Colonic mucosa (tissue), 4 donors: Measurements from ENCODE around the gene RIN1. TPM values are rescaled to one million over a fixed set of nuclear protein-coding genes. Genes with fewer than 3 reads are reported as not detected.

ENCODE experiments used
- DNase-seq: peaks from one replicate; pipeline ENCODE4 v3.0.0-alpha.2; 2020
- H3K27ac ChIP-seq: fragments of 200-600 bp; one replicate; pipeline ENCODE4 v1.8.0; 2021
- H3K27me3 ChIP-seq: fragments of 200-600 bp; one replicate; pipeline ENCODE4 v1.8.0; 2021
- H3K36me3 ChIP-seq: fragments of 200-600 bp; one replicate; pipeline ENCODE4 v1.8.0; 2021
- H3K4me1 ChIP-seq: fragments of 200-600 bp; one replicate; pipeline ENCODE4 v1.8.0; 2021; ENCODE audit warnings: mild to moderate bottlenecking
- H3K4me3 ChIP-seq: fragments of 200-600 bp; one replicate; pipeline ENCODE4 v1.8.0; 2021
- H3K9ac ChIP-seq, 2 donors: one replicate each; pipeline ENCODE4 v1.7.0; 2013; ENCODE audit warnings: control low read depth in 2 of 2, low read depth in 2 of 2, low read length in 2 of 2
- H3K9me3 ChIP-seq: fragments of 200-600 bp; one replicate; pipeline ENCODE4 v1.8.0; 2021
- intact Hi-C: fragments of 100-400 bp; cut with DNase I; formaldehyde crosslinking; loops from one replicate; pipeline ENCODE4 v1.14.1; 2022
- total RNA-seq, 2 donors: library from RNA; stranded (reverse); fragmentation: NEBNext Ultra II Directional in 1 of 2; extraction: Animal tissue kit (Norgen Biotek cat#: 25700) in 1 of 2; gene quantifications; one replicate each; pipeline ENCODE4 v1.2.1, GENCODE V29; 2021
- TF ChIP-seq, protein P1 (sequence below): fragments of 200-600 bp; IDR thresholded peaks from one replicate; pipeline ENCODE4 v1.8.0; 2022; ENCODE audit warnings: antibody characterized with exemption, mild to moderate bottlenecking
- donor health status: healthy.
- donor health status: DM: no; HTN: no; CAD: no.
- donor health status: DM: no; HTN: no; CAD: no.

The RIN1 gene
- total RNA-seq, 2 donors from 2014 or later = 11.6 to 20.0 TPM

DNA sequence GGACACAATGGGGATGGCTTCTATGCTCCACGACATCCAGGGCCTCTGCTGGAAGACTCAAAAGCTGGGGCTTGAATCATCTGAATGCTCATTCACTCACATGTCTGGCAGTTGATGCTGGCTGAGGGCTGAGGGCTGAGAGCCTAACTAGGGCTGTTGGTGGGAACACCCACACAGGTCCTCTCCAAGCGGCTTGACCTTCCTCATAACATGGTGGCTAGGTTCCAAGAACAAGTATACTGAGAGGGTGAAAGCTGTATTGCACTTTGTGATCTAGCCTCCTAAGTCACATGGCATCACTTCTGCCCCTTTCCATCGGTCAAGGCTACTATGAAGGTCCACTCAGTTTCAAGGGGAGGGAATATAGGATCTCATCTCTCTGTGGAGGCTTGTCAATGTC lies 37.0 kb downstream of the RIN1 start:
- Histone ChIP-seq H3K9ac (no peak overlapping the region), H3K27ac (no peak overlapping the region), H3K4me1 (no peaks in the 10 kb centered on the region), H3K4me3 (no peak overlapping the region), H3K9me3 (no peaks in the 10 kb centered on the region), H3K36me3 (no peaks in the 10 kb centered on the region), H3K27me3 (no peaks in the 10 kb centered on the region)
- no peak for DNase-seq
- intact Hi-C loops = no loop called here
- TF ChIP-seq, protein P1, sequence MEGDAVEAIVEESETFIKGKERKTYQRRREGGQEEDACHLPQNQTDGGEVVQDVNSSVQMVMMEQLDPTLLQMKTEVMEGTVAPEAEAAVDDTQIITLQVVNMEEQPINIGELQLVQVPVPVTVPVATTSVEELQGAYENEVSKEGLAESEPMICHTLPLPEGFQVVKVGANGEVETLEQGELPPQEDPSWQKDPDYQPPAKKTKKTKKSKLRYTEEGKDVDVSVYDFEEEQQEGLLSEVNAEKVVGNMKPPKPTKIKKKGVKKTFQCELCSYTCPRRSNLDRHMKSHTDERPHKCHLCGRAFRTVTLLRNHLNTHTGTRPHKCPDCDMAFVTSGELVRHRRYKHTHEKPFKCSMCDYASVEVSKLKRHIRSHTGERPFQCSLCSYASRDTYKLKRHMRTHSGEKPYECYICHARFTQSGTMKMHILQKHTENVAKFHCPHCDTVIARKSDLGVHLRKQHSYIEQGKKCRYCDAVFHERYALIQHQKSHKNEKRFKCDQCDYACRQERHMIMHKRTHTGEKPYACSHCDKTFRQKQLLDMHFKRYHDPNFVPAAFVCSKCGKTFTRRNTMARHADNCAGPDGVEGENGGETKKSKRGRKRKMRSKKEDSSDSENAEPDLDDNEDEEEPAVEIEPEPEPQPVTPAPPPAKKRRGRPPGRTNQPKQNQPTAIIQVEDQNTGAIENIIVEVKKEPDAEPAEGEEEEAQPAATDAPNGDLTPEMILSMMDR = no peak

- H3K9ac ChIP-seq = no peak overlapping the region
- peaks cover under 1% of the 10 kb centered on the region for H3K27me3 ChIP-seq
- intact Hi-C loops = no loop called here
- H3K27ac ChIP-seq = no peak overlapping the region
- H3K4me1 ChIP-seq = no peaks in the 10 kb centered on the region
- TF ChIP-seq, protein P1 = no peak
- H3K4me3 ChIP-seq = no peak overlapping the region
- no peaks in the 10 kb centered on the region for H3K36me3 ChIP-seq
- DNase-seq = no peak
- H3K9me3 ChIP-seq = no peaks in the 10 kb centered on the region
These were observed 38.6 kb downstream of the RIN1 start for GRCh38 chr11:66297610-66298009.

DNA sequence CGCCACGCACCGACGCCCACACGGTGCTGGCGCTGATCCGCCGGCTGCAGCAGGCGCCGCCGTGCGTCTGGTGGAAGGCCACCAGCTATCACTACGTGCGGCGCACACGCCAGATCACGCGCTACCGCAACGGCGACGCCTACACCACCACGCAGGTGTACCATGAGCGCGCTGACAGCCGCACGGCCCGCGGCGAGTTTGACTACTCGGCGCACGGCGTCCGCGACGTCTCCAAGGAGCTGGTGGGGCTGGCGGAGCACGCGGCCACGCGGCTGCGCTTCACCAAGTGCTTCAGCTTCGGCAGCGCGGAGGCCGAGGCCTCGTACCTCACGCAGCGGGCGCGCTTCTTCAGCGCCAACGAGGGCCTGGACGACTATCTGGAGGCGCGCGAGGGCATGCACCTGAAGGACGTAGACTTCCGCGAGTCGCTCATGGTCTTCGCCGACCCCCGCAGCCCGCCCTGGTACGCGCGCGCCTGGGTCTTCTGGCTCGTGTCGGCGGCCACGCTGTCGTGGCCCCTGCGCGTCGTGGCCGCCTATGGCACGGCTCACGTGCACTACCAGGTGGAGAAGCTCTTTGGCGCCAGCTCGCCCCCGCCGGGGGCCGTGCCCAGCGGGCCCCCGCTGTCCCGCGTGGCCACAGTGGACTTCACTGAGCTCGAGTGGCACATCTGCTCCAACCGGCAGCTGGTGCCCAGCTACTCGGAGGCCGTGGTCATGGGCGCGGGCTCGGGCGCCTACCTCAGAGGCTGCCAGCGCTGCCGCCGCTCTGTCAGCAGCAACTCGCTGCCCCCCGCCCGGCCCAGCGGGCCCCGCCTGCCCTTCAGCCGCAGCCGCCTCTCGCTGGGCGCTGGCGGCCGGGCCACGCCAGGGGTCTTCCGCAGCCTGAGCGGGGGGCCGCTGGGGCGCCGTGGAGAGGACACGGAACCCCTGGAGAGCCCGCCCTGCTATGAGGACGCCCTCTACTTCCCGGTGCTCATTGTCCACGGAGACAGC lies 41.3 kb downstream of the RIN1 start:
- Histone ChIP-seq H3K9ac (no peak overlapping the region), H3K4me3 (no peak overlapping the region), H3K9me3 (no peaks in the 10 kb centered on the region), H3K4me1 (peaks cover 5% of the 10 kb centered on the region), H3K27ac (no peak overlapping the region), H3K36me3 (no peaks in the 10 kb centered on the region), H3K27me3 (peaks cover 15% of the 10 kb centered on the region)
- DNase-seq = no peak
- intact Hi-C loops = no loop called here
- TF ChIP-seq, protein P1 = no peak

DNA sequence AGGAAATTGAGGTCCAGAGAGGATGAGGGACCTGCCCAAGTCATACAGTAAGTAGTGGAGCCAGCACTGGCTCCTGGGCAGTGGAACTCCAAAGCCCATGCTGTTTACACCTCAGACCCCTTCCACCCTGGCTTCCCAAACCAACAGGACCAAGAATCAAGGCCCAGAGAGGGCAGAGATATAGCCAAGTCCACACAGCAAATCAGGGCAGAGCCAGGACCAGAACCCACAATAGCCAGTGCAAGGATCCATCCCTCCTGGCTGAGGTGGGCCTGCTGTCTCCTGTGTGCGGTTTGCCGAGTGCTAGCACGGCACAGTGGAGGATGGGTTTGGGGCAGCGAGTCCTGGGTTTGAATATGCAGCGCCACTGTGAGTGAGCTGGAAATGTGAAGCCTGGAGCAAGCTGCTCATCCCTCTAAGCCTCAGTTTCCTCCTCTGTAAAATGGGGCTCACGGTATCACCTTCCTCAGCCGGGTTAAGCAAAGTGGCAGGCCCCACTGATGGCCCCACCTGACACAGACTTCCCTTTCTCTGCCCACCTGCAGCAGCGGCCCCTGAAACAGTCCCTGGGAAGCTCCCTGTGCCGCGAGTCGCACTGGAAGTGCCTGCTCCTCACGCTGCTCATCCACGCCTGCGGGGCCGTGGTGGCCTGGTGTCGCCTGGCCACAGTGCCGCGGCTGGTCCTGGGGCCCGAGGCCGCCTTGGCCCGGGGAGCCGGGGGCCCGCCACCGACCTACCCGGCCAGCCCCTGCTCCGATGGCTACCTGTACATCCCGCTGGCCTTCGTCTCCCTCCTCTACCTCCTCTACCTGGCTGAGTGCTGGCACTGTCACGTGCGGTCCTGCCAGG lies 42.2 kb downstream of the RIN1 start:
- H3K9ac ChIP-seq = no peak overlapping the region
- intact Hi-C loops = no loop called here
- no peak for DNase-seq
- no peaks in the 10 kb centered on the region for H3K36me3 ChIP-seq
- H3K27me3 ChIP-seq = peaks cover 15% of the 10 kb centered on the region
- no peak overlapping the region for H3K27ac ChIP-seq
- no peak overlapping the region for H3K4me3 ChIP-seq
- H3K4me1 ChIP-seq = peaks cover 5% of the 10 kb centered on the region
- TF ChIP-seq, protein P1 = no peak
- H3K9me3 ChIP-seq = no peaks in the 10 kb centered on the region

DNA sequence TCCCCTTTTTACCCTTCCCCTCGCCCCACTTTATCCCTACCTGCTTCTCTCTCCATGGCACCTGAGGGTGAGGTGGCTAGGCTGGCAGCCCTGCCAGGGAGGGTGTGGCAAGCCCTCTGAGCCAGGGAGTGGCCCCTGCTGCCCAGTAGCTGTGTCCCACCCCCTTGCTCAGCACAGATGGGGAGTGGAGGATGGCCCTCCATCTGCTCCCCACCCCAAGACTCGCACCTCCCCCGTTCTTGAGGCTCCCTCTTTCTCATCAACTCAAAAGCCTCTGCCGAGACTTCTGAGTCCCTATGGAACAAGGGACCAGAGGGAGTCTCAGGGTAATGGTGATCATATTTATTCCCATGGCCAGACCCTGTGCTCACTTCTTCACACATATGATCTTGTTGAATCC lies 42.9 kb downstream of the RIN1 start:
- Histone ChIP-seq H3K36me3 (no peaks in the 10 kb centered on the region), H3K9ac (no peak overlapping the region), H3K4me1 (peaks cover 5% of the 10 kb centered on the region), H3K27ac (no peak overlapping the region), H3K9me3 (no peaks in the 10 kb centered on the region), H3K4me3 (no peak overlapping the region), H3K27me3 (peaks cover 15% of the 10 kb centered on the region)
- TF ChIP-seq, protein P1 = no peak
- no peak for DNase-seq
- intact Hi-C loops = no loop called here
